A549 treated with AZD9567 at 1 μM for 4 hours (cell line): ENCODE measurements around the gene NKD1. TPM values are rescaled to one million over a fixed set of nuclear protein-coding genes. Genes with fewer than 3 reads are reported as not detected.

ENCODE experiments used
- total RNA-seq: library from RNA; stranded (reverse); fragments of 200-300 nt; extraction: Qiagen RNA extraction; gene quantifications from 5 replicates; pipeline ENCODE4 v1.2.3, GENCODE V29; 2022; ENCODE audit not compliant: insufficient read depth

The NKD1 gene, protein sequence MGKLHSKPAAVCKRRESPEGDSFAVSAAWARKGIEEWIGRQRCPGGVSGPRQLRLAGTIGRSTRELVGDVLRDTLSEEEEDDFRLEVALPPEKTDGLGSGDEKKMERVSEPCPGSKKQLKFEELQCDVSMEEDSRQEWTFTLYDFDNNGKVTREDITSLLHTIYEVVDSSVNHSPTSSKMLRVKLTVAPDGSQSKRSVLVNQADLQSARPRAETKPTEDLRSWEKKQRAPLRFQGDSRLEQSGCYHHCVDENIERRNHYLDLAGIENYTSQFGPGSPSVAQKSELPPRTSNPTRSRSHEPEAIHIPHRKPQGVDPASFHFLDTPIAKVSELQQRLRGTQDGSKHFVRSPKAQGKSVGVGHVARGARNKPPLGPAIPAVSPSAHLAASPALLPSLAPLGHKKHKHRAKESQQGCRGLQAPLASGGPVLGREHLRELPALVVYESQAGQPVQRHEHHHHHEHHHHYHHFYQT
- 0.14 to 0.56 TPM (median 0.32 TPM) in 4 of 5 replicates, not detected in the other for total RNA-seq

DNA sequence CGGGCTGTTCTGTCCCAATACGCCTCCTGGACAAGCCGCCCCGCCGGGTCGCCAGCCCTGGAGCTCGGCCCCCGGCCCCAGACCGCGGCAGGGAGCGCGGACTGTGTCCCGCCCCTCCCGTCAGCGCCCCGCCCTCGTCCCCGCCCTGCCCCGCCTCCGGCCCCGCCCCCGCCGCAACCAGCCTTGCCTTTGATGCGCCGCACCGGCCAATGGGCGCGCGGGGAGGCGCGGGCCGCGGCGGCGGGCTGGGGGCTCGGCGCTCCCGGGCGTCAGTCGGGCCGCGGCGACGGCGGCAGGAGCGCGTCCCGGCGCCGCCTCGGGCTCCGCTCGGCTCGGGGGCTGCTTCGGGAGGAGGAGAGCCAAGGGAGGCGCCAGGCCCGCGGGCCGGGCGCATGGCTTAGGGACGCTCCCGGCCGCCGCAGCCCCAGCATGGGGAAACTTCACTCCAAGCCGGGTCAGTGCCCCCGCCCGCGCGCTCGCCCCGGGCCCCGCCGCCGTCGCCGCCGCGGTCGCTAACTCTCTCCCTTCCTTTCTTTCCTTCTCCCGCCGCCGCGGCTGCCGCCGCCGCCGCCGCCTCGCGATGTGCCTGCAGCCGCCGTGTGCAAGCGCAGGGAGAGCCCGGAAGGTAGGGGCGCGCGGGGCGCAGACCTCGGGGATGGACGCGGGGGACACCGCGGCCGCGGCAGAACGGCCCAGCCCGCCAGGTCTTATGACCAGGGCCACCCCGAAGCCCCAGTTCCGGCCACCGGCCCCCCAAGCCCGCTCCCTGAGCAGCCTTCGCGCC lies at the start of gene NKD1:
NKD1 (plus strand) TSS at position 272 of the 784 bp plus-strand sequence; CDS start at position 430, 158 bp downstream.

DNA sequence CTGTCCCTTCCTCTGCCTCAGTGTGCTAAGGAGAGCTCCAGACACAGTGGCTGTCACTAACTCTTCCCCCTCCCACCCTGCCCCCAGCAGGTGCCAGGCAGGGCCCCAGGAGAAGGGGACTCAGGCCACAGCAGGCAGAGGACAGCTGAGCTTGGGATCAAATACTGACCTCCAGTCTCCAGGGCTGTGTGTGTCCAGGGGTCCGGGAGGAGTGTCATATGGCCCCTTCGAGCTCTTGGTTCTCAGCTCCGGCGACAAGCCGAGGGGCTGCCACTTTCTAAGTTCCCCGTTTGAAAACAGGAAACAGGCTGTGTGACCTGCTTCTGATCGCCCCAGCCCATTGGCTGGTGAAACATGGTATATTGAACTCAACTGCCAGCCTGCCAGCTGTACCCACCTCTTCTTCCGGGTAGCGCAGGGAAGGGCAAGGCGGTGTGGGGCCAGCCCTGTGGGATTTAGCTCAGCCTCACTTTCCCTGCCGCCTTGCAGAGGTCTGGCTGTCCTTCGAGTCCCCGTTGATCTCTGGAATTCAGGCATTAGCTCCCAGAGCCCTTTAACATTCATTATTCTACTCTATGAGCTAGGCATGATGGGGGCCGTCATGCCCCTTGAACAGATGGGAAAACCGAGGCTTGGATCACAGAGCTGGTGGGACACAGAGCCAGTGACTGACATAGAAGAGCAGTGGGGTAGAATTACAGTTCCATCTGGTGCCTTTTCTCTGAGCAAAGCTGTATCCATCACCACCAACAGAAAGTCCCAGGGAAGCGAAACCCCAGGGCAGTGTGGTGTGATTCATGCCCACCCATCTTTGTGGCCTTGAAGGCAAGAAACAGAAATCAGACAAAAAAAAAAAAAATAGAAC lies 133.1 kb downstream of the NKD1 start, which contains the start of gene SNX20:
SNX20 (minus strand) TSS at position 292 of the 865 bp plus-strand sequence. CDS start 3,786 bp downstream, outside the sequence.

DNA sequence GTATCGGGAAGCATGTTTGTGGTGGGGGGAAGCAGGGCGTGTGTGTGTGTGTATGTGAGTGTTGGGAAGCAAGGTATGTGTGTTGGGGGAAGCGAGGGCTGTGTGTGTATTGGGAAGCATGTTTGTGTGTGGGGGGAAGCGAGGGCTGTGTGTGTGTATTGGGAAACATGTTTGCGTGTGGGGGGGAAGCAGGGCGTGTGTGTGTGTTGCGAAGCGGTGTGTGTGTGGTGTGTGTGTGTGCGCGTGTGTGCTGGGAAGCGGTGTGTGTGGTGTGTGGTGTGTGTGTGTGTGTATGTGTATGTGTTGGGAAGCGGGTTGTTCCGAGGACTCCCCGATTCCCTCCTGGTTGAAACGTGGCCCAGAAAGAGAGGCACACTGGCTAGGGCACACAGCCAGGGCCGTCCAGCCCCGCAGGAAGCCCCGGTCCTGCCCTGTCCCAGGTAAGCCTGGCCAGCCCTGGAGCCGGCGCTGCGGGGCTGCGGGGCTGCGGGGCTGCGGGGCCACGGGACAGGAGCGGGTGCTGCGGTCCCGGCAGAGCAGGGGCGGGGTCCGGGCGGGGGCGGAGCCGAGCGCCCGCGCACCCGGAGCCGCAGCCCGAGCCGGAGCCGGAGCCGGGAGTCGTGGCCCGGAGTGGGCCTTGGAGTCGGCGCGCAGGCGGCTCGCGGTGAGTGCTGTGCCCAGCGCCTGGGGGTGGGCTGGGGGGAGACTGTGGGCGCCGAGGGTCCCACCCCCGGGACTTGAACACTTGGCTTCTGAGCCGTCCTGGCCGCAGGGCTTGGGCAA lies 145.0 kb downstream of the NKD1 start, which contains the start of gene NOD2:
NOD2 (plus strand) TSS at position 608 of the 783 bp plus-strand sequence. CDS start 5,890 bp downstream, outside the sequence.

Other genes with a start within 250 kb of the NKD1 start
- gene BRD7, start 179.4 kb upstream of the NKD1 start, total RNA-seq = 53.1 to 74.9 TPM (median 59.6 TPM) in 5 replicates
- gene SNX20, start 132.9 kb downstream of the NKD1 start, total RNA-seq = not detected in 5 replicates
- gene NOD2, start 145.2 kb downstream of the NKD1 start, total RNA-seq = 0.02 TPM in 1 of 5 replicates, not detected in the others
- gene CYLD, start 193.7 kb downstream of the NKD1 start, total RNA-seq = 10.2 to 18.8 TPM (median 13.5 TPM) in 5 replicates